ENCODE measurements around the gene EYS. TPM values are rescaled to one million over a fixed set of nuclear protein-coding genes. Genes with fewer than 3 reads are reported as not detected.

Gene EYS
- total and polyA plus RNA-seq, 9 of the 15 experiments (the other 6 are each of a cell fraction or from before 2014, with no cell fraction given) = 0.03 to 0.36 (median 0.10) TPM; not detected in 2

GRCh38 chr6:64010010-64010409, 1697.0 kb downstream of the EYS start:
- no peaks in the 10 kb centered on the region for H3K27me3 ChIP-seq (ENCODE audit: control insufficient read depth in 2 of 2, insufficient read depth in 2 of 2, low read length in 2 of 2)
- no peaks in the 10 kb centered on the region for H3K9me3 ChIP-seq (replicated peaks; ENCODE audit: control insufficient read depth, insufficient read depth, low read depth, low read length)
- CTCF ChIA-PET (ENCODE audit: low intra/inter-chr PET ratio) = no interaction called here
- no peaks in the 10 kb centered on the region for H3K79me2 ChIP-seq (ENCODE audit: control insufficient read depth, insufficient read depth, low read length)
- no peaks in the 10 kb centered on the region for H3K4me1 ChIP-seq (replicated peaks in 1 of 2; ENCODE audit: control insufficient read depth in 2 of 2, insufficient read depth in 2 of 2, low read length in 2 of 2)
- intact Hi-C loops (cut with micrococcal nuclease) = no loop called here
- WGBS (ENCODE audit: insufficient coverage, low coverage, missing lambda C conversion rate) = 2% methylated on average over 8 of the region's 8 CpGs
- no peak for DNase-seq (ENCODE audit: extremely low read depth in 1 of 4, low spot score in 3 of 4)
- no peak for ATAC-seq
- no peak overlapping the region for H2AFZ ChIP-seq (ENCODE audit: low read depth, low read length)
- H3K4me3 ChIP-seq = no peak overlapping the region
- POLR2A ChIA-PET = no interaction called here
- no peak overlapping the region for H3K4me2 ChIP-seq (ENCODE audit: insufficient read depth, low read length)
- in situ Hi-C loops (cut with MboI) = no loop called here
- no peaks in the 10 kb centered on the region for H3K36me3 ChIP-seq (ENCODE audit: control insufficient read depth, insufficient read depth, low read length)
- no peaks in the 10 kb centered on the region for H4K20me1 ChIP-seq (replicated peaks; ENCODE audit: control insufficient read depth, insufficient read depth, low read length)
- H3K9ac ChIP-seq (ENCODE audit: insufficient read depth in 1 of 2, low read depth in 2 of 2, low read length in 2 of 2) = no peak overlapping the region
- no TSS peak for BruUV-seq (replicated peaks)
- H3K27ac ChIP-seq (ENCODE audit: extremely low read depth, low read depth, low read length) = no peak overlapping the region
- H3K9me1 ChIP-seq (ENCODE audit: control insufficient read depth, insufficient read depth, low read length) = no peaks in the 10 kb centered on the region
- no peak for FAIRE-seq
- TF ChIP-seq CAMTA2 (CRISPR knock-in tag; conservative IDR thresholded peaks at IDR 0.05) = no peak
- no peak for TF ChIP-seq ZNF316 (IDR thresholded peaks at IDR 0.05)
- no peak for TF ChIP-seq ZNF146 (CRISPR knock-in tag; IDR thresholded peaks at IDR 0.05; ENCODE audit: unreplicated experiment)
- no peak for TF ChIP-seq EP400 (IDR thresholded peaks at IDR 0.05)
- TF ChIP-seq FOXJ3 (CRISPR knock-in tag; IDR thresholded peaks at IDR 0.05) = no peak

- H3K36me3 ChIP-seq (ENCODE audit: control insufficient read depth, insufficient read depth, low read length) = no peaks in the 10 kb centered on the region
- no peak overlapping the region for H2AFZ ChIP-seq (ENCODE audit: low read depth, low read length)
- POLR2A ChIA-PET = no interaction called here
- intact Hi-C loops (cut with micrococcal nuclease) = no loop called here
- H3K9me3 ChIP-seq (replicated peaks; ENCODE audit: control insufficient read depth, insufficient read depth, low read depth, low read length) = no peaks in the 10 kb centered on the region
- no peak overlapping the region for H3K9ac ChIP-seq (ENCODE audit: insufficient read depth in 1 of 2, low read depth in 2 of 2, low read length in 2 of 2)
- H3K4me1 ChIP-seq (replicated peaks in 1 of 2; ENCODE audit: control insufficient read depth in 2 of 2, insufficient read depth in 2 of 2, low read length in 2 of 2) = no peaks in the 10 kb centered on the region
- H4K20me1 ChIP-seq (replicated peaks; ENCODE audit: control insufficient read depth, insufficient read depth, low read length) = no peaks in the 10 kb centered on the region
- CTCF ChIA-PET (ENCODE audit: low intra/inter-chr PET ratio) = no interaction called here
- no peak overlapping the region for H3K27ac ChIP-seq (ENCODE audit: extremely low read depth, low read depth, low read length)
- no peak overlapping the region for H3K4me3 ChIP-seq
- ATAC-seq (no peak), FAIRE-seq (no peak), DNase-seq (ENCODE audit: extremely low read depth in 1 of 4, low spot score in 3 of 4) (no peak)
- no TSS peak for BruUV-seq (replicated peaks)
- no peaks in the 10 kb centered on the region for H3K27me3 ChIP-seq (ENCODE audit: control insufficient read depth in 2 of 2, insufficient read depth in 2 of 2, low read length in 2 of 2)
- H3K79me2 ChIP-seq (ENCODE audit: control insufficient read depth, insufficient read depth, low read length) = no peaks in the 10 kb centered on the region
- H3K9me1 ChIP-seq (ENCODE audit: control insufficient read depth, insufficient read depth, low read length) = no peaks in the 10 kb centered on the region
- H3K4me2 ChIP-seq (ENCODE audit: insufficient read depth, low read length) = no peak overlapping the region
- in situ Hi-C loops (cut with MboI) = no loop called here
- TF ChIP-seq PKNOX1 (IDR thresholded peaks at IDR 0.05) = no peak
- TF ChIP-seq ZNF696 (CRISPR knock-in tag; conservative IDR thresholded peaks at IDR 0.05) = no peak
- TF ChIP-seq, protein P1, sequence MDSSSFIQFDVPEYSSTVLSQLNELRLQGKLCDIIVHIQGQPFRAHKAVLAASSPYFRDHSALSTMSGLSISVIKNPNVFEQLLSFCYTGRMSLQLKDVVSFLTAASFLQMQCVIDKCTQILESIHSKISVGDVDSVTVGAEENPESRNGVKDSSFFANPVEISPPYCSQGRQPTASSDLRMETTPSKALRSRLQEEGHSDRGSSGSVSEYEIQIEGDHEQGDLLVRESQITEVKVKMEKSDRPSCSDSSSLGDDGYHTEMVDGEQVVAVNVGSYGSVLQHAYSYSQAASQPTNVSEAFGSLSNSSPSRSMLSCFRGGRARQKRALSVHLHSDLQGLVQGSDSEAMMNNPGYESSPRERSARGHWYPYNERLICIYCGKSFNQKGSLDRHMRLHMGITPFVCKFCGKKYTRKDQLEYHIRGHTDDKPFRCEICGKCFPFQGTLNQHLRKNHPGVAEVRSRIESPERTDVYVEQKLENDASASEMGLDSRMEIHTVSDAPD (CRISPR knock-in tag; IDR thresholded peaks at IDR 0.05) = no peak
- TF ChIP-seq MYBL2 (IDR thresholded peaks at IDR 0.05; ENCODE audit: low read depth) = no peak
- TF ChIP-seq MYBL2 (CRISPR knock-in tag; IDR thresholded peaks at IDR 0.05; ENCODE audit: borderline replicate concordance) = no peak
- no peak for TF ChIP-seq ATF1 (CRISPR knock-in tag; IDR thresholded peaks at IDR 0.05)
- no peak for TF ChIP-seq ATF1 (tag; IDR thresholded peaks at IDR 0.05)
- TF ChIP-seq ZNF121 (CRISPR knock-in tag; conservative IDR thresholded peaks at IDR 0.05) = no peak
- TF ChIP-seq, protein P2, sequence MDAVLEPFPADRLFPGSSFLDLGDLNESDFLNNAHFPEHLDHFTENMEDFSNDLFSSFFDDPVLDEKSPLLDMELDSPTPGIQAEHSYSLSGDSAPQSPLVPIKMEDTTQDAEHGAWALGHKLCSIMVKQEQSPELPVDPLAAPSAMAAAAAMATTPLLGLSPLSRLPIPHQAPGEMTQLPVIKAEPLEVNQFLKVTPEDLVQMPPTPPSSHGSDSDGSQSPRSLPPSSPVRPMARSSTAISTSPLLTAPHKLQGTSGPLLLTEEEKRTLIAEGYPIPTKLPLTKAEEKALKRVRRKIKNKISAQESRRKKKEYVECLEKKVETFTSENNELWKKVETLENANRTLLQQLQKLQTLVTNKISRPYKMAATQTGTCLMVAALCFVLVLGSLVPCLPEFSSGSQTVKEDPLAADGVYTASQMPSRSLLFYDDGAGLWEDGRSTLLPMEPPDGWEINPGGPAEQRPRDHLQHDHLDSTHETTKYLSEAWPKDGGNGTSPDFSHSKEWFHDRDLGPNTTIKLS (IDR thresholded peaks at IDR 0.05; ENCODE audit: borderline replicate concordance, low read depth) = no peak
- TF ChIP-seq TCF15 (CRISPR knock-in tag; IDR thresholded peaks at IDR 0.05) = no peak
These were observed 1700.8 kb downstream of the EYS start for GRCh38 chr6:64006246-64006645.
